Effector memory CD8-positive, alpha-beta T cell (primary cell): ENCODE measurements around the gene PNCK.
A peak's percentile ranks its signal among the peaks of the same experiment; 100 is the strongest.
"Not testable (repeated sequence)": the region's sequence is repeated elsewhere in the genome, so short reads cannot be mapped to it uniquely, and the experiment has no call there.

Experiments
- ATAC-seq: fragments of 150-1000 bp; cut with Tn5 transposase; replicated peaks from 2 replicates; pipeline ENCODE4 v1.10.0; 2021; ENCODE audit warnings: mild to moderate bottlenecking, moderate library complexity
- DNase-seq, 3 experiments: peaks; one replicate each; pipeline ENCODE4 v3.0.0; 2021
- H3K27ac Mint-ChIP-seq, 2 donors: one replicate each; pipeline ENCODE4 v1.8.0; 2022; ENCODE audit warnings: mild to moderate bottlenecking in 2 of 2, mixed read lengths in 2 of 2, moderate library complexity in 2 of 2
- H3K27me3 Mint-ChIP-seq, 2 donors: one replicate each; pipeline ENCODE4 v1.8.0; 2022; ENCODE audit warnings: mixed read lengths in 2 of 2
- H3K36me3 Mint-ChIP-seq: one replicate; pipeline ENCODE4 v1.8.0; 2022; ENCODE audit warnings: mild to moderate bottlenecking, moderate library complexity, mixed read lengths; ENCODE audit not compliant: insufficient read depth
- H3K4me1 Mint-ChIP-seq, 2 donors: one replicate each; pipeline ENCODE4 v1.8.0; 2022; ENCODE audit warnings: low read depth in 2 of 2, mixed read lengths in 2 of 2
- H3K4me3 Mint-ChIP-seq, 2 donors: one replicate each; pipeline ENCODE4 v1.8.0; 2022; ENCODE audit warnings: mild to moderate bottlenecking in 2 of 2, mixed read lengths in 2 of 2, moderate library complexity in 2 of 2
- H3K9me3 Mint-ChIP-seq, 2 donors: one replicate each; pipeline ENCODE4 v1.8.0; 2022; ENCODE audit warnings: mixed read lengths in 2 of 2
- total RNA-seq, 9 experiments: gene quantifications; one replicate each; lab custom pipeline; 2026; lab: John Stamatoyannopoulos, UW

The PNCK gene
- 0 to 0.67 (median 0.07) reads per million in 9 experiments for total RNA-seq

DNA sequence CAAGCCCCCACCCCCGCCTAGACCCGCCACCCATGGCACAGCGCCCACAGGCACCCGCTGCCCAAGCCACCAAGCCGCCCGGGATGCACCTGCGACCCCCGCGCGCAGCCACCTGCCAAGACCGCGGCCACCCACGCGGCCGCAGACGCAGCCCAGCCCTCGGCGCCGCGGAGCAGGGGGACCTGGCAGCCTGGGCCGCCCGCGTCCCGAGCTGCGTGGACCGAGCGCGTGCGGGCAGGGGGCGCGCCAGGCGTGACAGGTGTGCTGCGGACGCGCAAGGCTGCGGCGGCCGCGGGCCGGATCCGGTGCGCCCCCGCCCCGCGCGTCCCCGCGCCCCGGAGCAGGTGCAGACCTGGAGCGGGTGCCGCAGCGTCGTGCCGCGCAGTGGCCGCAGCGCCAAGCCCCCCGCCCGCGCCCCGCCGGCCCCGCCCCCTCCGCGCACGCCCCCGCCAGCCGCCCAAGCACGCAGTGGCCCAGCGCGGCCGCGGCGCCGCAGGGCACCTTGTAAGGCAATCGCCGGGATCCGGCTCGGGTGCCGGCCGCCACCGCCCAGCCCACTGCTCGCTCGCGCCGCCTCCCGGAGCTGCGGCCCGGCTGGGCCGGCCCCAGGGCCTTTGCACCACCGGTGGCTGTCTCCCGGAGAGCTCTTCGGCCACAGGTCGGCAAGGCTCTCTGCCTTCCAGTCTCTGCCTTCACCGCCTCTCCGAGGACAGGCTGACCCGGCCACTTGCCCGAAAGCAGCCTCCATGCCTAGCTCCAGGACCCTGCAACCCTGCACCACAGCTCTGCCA is at the start of gene PNCK:
TSS of gene PNCK (minus strand) at position 386 of the 791 bp plus-strand sequence. CDS start 737 bp downstream, outside the sequence.
- Mint-ChIP-seq H3K4me3 (peak within 1 kb of the TSS; percentile 9 to 45), H3K27me3 (peaks cover 26 to 30% of the 10 kb centered on the region in 2 donors), H3K4me1 (peaks cover 0 to 3% of the 10 kb centered on the region in 2 donors), H3K9me3 (no peaks in the 10 kb centered on the region), H3K27ac (no peak within 1 kb of the TSS), H3K36me3 (no peaks in the 10 kb centered on the region)
- ATAC-seq (no peak), DNase-seq (no peak)

DNA sequence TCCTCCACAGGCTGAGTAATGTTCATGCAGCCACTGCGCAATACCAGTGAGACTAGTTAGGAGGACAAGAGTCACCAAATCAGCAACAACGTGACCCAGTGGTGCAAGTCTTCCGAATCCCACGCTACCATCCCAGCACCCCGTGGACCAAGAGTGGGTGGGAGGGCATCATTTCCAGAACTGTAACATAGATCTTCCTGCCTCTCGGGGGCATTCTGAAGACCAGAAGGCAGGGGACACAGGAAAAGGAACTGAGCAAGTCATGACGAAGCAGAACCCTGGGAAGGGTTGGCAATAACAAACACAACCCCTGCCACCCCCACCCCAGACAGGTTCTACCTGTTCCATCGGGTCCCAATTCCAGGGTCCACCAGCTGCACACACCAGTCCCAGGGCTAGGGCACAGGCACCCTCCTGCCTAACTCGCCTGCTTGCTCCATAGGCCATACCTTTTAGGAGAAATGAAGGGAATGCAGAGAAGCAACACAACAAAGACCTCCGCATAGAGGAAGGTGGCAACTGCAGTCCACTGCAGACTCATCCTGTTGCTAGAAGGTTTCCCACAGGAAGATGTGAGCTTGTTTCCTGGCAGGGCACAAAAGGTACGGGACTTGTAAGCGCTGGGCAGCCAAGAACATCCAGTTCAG is 49.2 kb upstream of the PNCK start:
- H3K9me3 Mint-ChIP-seq: no peaks in the 10 kb centered on the region
- H3K4me1 Mint-ChIP-seq: peaks cover 14 to 22% of the 10 kb centered on the region in 2 donors
- DNase-seq: no peak
- no peak for ATAC-seq
- peaks cover 40% of the 10 kb centered on the region for H3K36me3 Mint-ChIP-seq
- H3K4me3 Mint-ChIP-seq: peak overlapping the region; percentile 83 to 87
- H3K27me3 Mint-ChIP-seq: no peaks in the 10 kb centered on the region
- H3K27ac Mint-ChIP-seq: peak overlapping the region; percentile 67 to 85

DNA sequence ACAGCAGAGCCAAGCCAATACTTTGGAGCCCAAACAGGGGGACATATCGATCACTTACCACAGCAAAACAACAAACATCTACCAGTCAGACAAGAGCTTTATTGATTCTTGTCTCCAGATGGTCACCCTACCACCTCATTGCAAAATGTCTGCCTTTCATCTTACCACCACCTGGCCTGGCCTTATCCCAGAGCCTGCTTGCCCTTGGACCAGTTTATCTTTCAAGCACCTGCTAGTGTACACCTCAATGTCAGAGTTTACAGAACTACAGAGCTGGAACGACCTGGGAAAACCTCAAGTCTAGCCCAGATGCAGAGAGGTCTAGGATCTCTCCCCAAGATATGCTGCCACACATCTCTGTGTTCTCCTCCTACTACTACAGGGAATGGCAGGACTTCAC is 46.1 kb upstream of the PNCK start:
- ATAC-seq (no peak), DNase-seq (no peak)
- H3K4me3 Mint-ChIP-seq: no peak overlapping the region
- peaks cover 59% of the 10 kb centered on the region for H3K36me3 Mint-ChIP-seq
- H3K4me1 Mint-ChIP-seq: peaks cover 9 to 14% of the 10 kb centered on the region in 2 donors
- no peaks in the 10 kb centered on the region for H3K27me3 Mint-ChIP-seq
- H3K27ac Mint-ChIP-seq: no peak overlapping the region
- H3K9me3 Mint-ChIP-seq: no peaks in the 10 kb centered on the region

DNA sequence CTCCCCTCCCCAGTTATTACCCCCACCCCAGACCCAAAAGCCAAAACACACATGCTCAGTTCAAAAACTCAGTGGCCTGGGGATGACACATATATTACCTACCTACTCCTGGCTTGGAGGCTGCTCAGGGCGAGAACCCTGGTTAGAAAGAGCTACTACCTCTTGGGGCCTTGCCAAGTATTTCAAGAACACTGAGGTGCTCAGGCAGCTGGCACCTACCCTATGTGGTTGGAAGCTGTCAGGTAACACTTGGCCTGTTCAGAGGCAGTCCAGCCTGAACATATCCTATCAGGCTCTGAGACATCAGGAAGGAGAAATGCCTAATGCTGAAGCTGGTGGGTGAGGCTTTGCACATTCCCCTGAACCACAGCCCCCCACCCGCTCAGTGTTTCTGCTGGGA is 45.6 kb upstream of the PNCK start:
- H3K36me3 Mint-ChIP-seq: peaks cover 60% of the 10 kb centered on the region

GRCh38 chrX:153717445-153717844 is 43.8 kb upstream of the PNCK start:
- no peak overlapping the region for H3K27ac Mint-ChIP-seq
- no peaks in the 10 kb centered on the region for H3K27me3 Mint-ChIP-seq
- H3K4me1 Mint-ChIP-seq: peaks cover 7 to 10% of the 10 kb centered on the region in 2 donors
- no peak overlapping the region for H3K4me3 Mint-ChIP-seq
- no peak for ATAC-seq
- DNase-seq: no peak
- peaks cover 65% of the 10 kb centered on the region for H3K36me3 Mint-ChIP-seq
- H3K9me3 Mint-ChIP-seq: no peaks in the 10 kb centered on the region

More for the DNA sequence above, 45.6 kb upstream of the PNCK start:
- H3K27me3 Mint-ChIP-seq: no peaks in the 10 kb centered on the region
- peaks cover 9 to 14% of the 10 kb centered on the region in 2 donors for H3K4me1 Mint-ChIP-seq
- H3K27ac Mint-ChIP-seq: no peak overlapping the region
- no peaks in the 10 kb centered on the region for H3K9me3 Mint-ChIP-seq
- ATAC-seq (no peak), DNase-seq (no peak)
- H3K4me3 Mint-ChIP-seq: no peak overlapping the region

GRCh38 chrX:153714256-153714655 is 40.6 kb upstream of the PNCK start:
- no peak overlapping the region for H3K27ac Mint-ChIP-seq
- peaks cover 56% of the 10 kb centered on the region for H3K36me3 Mint-ChIP-seq
- peaks cover 3 to 7% of the 10 kb centered on the region in 2 donors for H3K4me1 Mint-ChIP-seq
- ATAC-seq (no peak), DNase-seq (no peak)
- no peaks in the 10 kb centered on the region for H3K27me3 Mint-ChIP-seq
- H3K9me3 Mint-ChIP-seq: no peaks in the 10 kb centered on the region
- H3K4me3 Mint-ChIP-seq: no peak overlapping the region

DNA sequence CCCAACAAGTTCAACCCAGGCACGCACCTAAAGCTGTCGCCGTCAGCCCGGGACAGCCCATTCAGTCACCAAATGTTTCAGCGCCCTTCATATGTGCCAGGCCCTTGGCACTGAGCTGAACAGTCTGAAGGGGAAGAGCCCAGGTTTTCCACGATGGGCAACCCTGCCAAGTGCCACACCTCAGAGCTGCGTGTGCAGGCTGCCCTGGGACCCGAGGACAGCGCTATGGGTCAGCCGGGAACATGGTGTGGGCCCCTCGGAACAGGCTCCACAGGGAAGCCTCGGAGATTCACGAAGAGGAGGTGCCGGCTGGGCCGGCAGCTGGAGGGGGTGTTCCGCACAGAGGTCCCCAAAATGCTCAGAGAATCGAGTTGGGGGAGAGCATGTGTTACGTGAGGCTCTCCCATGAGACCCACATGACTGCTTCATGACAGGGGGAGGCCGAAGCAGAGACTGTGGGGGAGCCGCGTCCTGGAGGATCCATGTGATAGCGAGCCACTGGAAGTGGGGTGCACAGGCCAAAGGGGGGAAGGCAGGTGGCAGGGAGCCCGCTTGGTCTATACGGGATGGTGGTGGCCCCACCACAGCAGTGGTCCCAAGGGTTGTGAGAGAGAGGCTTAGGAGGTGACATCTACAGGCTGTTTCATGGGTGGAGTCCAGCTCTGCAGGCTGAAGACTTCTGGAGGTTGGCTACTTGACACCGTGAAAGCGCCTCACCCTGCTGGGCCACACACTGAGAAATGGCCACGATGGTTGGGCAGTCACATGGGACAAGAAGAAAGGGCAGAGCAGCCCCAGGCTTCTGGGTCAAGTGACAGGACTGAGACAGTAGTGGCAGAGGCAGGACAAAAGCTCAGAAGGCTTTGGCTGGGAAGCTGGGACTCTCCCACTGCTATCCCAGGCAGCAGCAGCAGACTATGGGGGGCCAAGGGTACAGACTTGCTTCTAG is 36.4 kb upstream of the PNCK start:
- no peak for DNase-seq
- no peaks in the 10 kb centered on the region for H3K27me3 Mint-ChIP-seq
- H3K4me3 Mint-ChIP-seq: no peak overlapping the region
- ATAC-seq: no peak
- peaks cover 37% of the 10 kb centered on the region for H3K36me3 Mint-ChIP-seq
- no peaks in the 10 kb centered on the region for H3K9me3 Mint-ChIP-seq
- H3K4me1 Mint-ChIP-seq: peaks cover 7 to 10% of the 10 kb centered on the region in 2 donors
- H3K27ac Mint-ChIP-seq: no peak overlapping the region

- DNase-seq: no peak
- ATAC-seq: peak; percentile 33
- Mint-ChIP-seq H3K4me3 (no peak overlapping the region), H3K36me3 (peaks cover 28% of the 10 kb centered on the region), H3K27me3 (no peaks in the 10 kb centered on the region), H3K27ac (no peak overlapping the region), H3K9me3 (no peaks in the 10 kb centered on the region), H3K4me1 (peaks cover 7 to 10% of the 10 kb centered on the region in 2 donors)
Observed at GRCh38 chrX:153708415-153708814, 34.8 kb upstream of the PNCK start.

DNA sequence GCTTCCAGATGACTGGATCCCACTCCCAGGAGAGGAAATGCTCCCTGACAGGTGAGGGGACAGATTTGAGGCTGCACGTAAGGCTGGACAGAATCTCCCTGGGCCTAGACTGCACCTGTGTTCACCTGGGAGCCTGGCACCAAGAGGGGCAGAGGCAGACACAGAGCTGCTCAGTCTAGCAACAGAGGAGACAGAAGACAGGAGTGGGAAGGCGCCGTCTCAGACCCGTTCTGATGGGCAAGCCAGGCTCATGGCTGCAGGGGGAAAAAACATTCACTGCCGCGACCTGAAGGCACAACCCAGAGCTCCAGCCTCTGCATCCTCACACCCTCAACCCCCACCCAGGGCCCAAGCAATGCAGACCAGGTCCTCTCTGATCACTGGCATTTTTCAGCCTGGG is 33.8 kb upstream of the PNCK start:
- H3K27ac Mint-ChIP-seq: peak overlapping the region; percentile 68 to 78
- H3K4me3 Mint-ChIP-seq: no peak overlapping the region
- no peak for ATAC-seq
- no peaks in the 10 kb centered on the region for H3K9me3 Mint-ChIP-seq
- no peaks in the 10 kb centered on the region for H3K27me3 Mint-ChIP-seq
- DNase-seq: no peak
- H3K36me3 Mint-ChIP-seq: peaks cover 24% of the 10 kb centered on the region
- peaks cover 7 to 10% of the 10 kb centered on the region in 2 donors for H3K4me1 Mint-ChIP-seq

GRCh38 chrX:153706799-153707198 is 33.2 kb upstream of the PNCK start:
- no peak for ATAC-seq
- H3K4me1 Mint-ChIP-seq: peaks cover 7 to 10% of the 10 kb centered on the region in 2 donors
- no peak overlapping the region for H3K4me3 Mint-ChIP-seq
- H3K27ac Mint-ChIP-seq: peak overlapping the region; percentile 57 to 86
- no peak for DNase-seq
- H3K27me3 Mint-ChIP-seq: no peaks in the 10 kb centered on the region
- H3K36me3 Mint-ChIP-seq: peaks cover 25% of the 10 kb centered on the region
- H3K9me3 Mint-ChIP-seq: no peaks in the 10 kb centered on the region

GRCh38 chrX:153705403-153706060 is 31.9 kb upstream of the PNCK start:
- H3K27me3 Mint-ChIP-seq, H3K9me3 Mint-ChIP-seq, DNase-seq, ATAC-seq, H3K4me3 Mint-ChIP-seq: not testable (repeated sequence)
- H3K4me1 Mint-ChIP-seq: peaks cover 7 to 10% of the 10 kb centered on the region in 2 donors
- peaks cover 18% of the 10 kb centered on the region for H3K36me3 Mint-ChIP-seq
- peak overlapping the region in 1 of 2 donors; percentile 10 for H3K27ac Mint-ChIP-seq

GRCh38 chrX:153704631-153705402 is 31.2 kb upstream of the PNCK start:
- not testable (repeated sequence) for H3K9me3 Mint-ChIP-seq, H3K4me1 Mint-ChIP-seq, H3K27me3 Mint-ChIP-seq, ATAC-seq, DNase-seq, H3K4me3 Mint-ChIP-seq
- Mint-ChIP-seq H3K36me3 (peaks cover 19% of the 10 kb centered on the region), H3K27ac (peak overlapping the region in 1 of 2 donors; percentile 28)
